ENCODE data around the gene NUTM1.
"Not testable (repeated sequence)": the region's sequence is repeated elsewhere in the genome, so short reads cannot be mapped to it uniquely, and the experiment has no call there.

DNA sequence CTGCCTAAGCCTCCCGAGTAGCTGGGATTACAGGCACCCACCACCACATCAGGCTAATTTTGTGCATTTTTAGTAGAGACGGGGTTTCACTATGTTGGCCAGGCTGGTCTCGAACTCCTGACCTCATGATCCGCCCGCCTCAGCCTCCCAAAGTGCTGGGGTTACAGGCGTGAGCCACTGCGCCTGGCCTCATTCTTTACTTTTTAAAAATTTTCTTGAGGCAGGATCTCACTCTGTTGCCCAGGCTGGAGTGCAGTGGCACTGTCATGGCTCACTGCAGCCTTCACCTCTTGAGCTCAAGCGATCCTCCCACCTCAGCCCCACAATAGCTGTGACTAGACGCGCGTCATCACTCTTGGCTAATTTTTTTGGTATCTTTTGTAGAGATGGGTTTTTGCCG lies 9.9 kb downstream of the NUTM1 start:
- TF ChIP-seq POLR2A (IDR thresholded peaks at IDR 0.05; ENCODE audit: low read depth, low read length); TAF1 (IDR thresholded peaks at IDR 0.05; ENCODE audit: borderline replicate concordance, low read depth, low read length); POLR2AphosphoS5 (IDR thresholded peaks at IDR 0.05; ENCODE audit: low read depth, low read length): not testable (repeated sequence)
